H9 (cell line): ENCODE results near the gene IL3. TPM values are rescaled to one million over a fixed set of nuclear protein-coding genes. Genes with fewer than 3 reads are reported as not detected.

ENCODE experiments used
- DNase-seq: peaks from one replicate; pipeline ENCODE4 v3.0.0-alpha.2; 2017
- H2AFZ ChIP-seq: one replicate; pipeline ENCODE4 v1.6.1; 2013; ENCODE audit warnings: mild to moderate bottlenecking, low read length, control low read depth, moderate library complexity
- H2AK5ac ChIP-seq: 2 replicates; pipeline ENCODE4 v1.6.1; 2013; ENCODE audit warnings: low read length, control low read depth, mixed read lengths; ENCODE audit not compliant: insufficient read length
- H2BK120ac ChIP-seq: one replicate; pipeline ENCODE4 v1.6.1; 2013; ENCODE audit warnings: low read depth, mild to moderate bottlenecking, low read length, control low read depth, inconsistent platforms; ENCODE audit not compliant: poor library complexity, severe bottlenecking
- H2BK12ac ChIP-seq: 2 replicates; pipeline ENCODE4 v1.6.1; 2013; ENCODE audit warnings: low read length, control low read depth, mixed read lengths, low read depth; ENCODE audit not compliant: insufficient read length
- H2BK15ac ChIP-seq: 2 replicates; pipeline ENCODE4 v1.6.1; 2013; ENCODE audit warnings: low read depth, low read length, control low read depth
- H2BK20ac ChIP-seq: one replicate; pipeline ENCODE4 v1.6.1; 2013; ENCODE audit warnings: low read depth, mild to moderate bottlenecking, low read length, control low read depth, inconsistent platforms; ENCODE audit not compliant: poor library complexity, severe bottlenecking
- H2BK5ac ChIP-seq: 2 replicates; pipeline ENCODE4 v1.6.1; 2013; ENCODE audit warnings: low read length, control low read depth, mixed read lengths; ENCODE audit not compliant: insufficient read length
- H3K14ac ChIP-seq: 2 replicates; pipeline ENCODE4 v1.6.1; 2013; ENCODE audit warnings: low read length, control low read depth; ENCODE audit not compliant: insufficient read depth
- H3K18ac ChIP-seq: 2 replicates; pipeline ENCODE4 v1.6.1; 2013; ENCODE audit warnings: low read depth, mild to moderate bottlenecking, mixed read lengths, low read length, control low read depth; ENCODE audit not compliant: insufficient read length
- H3K23ac ChIP-seq: 2 replicates; pipeline ENCODE4 v1.6.1; 2013; ENCODE audit warnings: low read length, control low read depth, mixed read lengths, low read depth; ENCODE audit not compliant: insufficient read length
- H3K23me2 ChIP-seq: 2 replicates; pipeline ENCODE4 v1.6.1; 2013; ENCODE audit warnings: low read depth, mild to moderate bottlenecking, mixed read lengths, low read length, control low read depth; ENCODE audit not compliant: insufficient read length, poor library complexity, severe bottlenecking
- H3K27ac ChIP-seq: 2 replicates; pipeline ENCODE4 v1.5.1; 2013; ENCODE audit warnings: low read length, control low read depth, mixed read lengths, low read depth; ENCODE audit not compliant: insufficient read length
- H3K27me3 ChIP-seq: 2 replicates; pipeline ENCODE4 v1.6.1; 2013; ENCODE audit warnings: low read length, control low read depth, inconsistent platforms; ENCODE audit not compliant: insufficient read depth
- H3K4ac ChIP-seq: 2 replicates; pipeline ENCODE4 v1.6.1; 2013; ENCODE audit warnings: low read depth, mild to moderate bottlenecking, control low read depth, inconsistent platforms, low read length, moderate library complexity
- H3K4me1 ChIP-seq: 2 replicates; pipeline ENCODE4 v1.6.1; 2013; ENCODE audit warnings: low read length, control low read depth, inconsistent platforms; ENCODE audit not compliant: insufficient read depth
- H3K4me2 ChIP-seq: 2 replicates; pipeline ENCODE4 v1.6.1; 2013; ENCODE audit warnings: low read length, control low read depth, mixed read lengths; ENCODE audit not compliant: insufficient read length, insufficient read depth
- H3K56ac ChIP-seq: 2 replicates; pipeline ENCODE4 v1.6.1; 2013; ENCODE audit warnings: low read depth, mild to moderate bottlenecking, mixed read lengths, low read length, control low read depth; ENCODE audit not compliant: insufficient read length
- H3K79me1 ChIP-seq: 2 replicates; pipeline ENCODE4 v1.6.1; 2013; ENCODE audit warnings: low read depth, mild to moderate bottlenecking, moderate library complexity, low read length, control low read depth, inconsistent platforms; ENCODE audit not compliant: insufficient read depth, poor library complexity, severe bottlenecking
- H3K79me2 ChIP-seq: 2 replicates; pipeline ENCODE4 v1.6.1; 2013; ENCODE audit warnings: low read length, control low read depth, inconsistent platforms; ENCODE audit not compliant: insufficient read depth
- H3K9ac ChIP-seq: 2 replicates; pipeline ENCODE4 v1.6.1; 2013; ENCODE audit warnings: low read length, control low read depth, mixed read lengths; ENCODE audit not compliant: insufficient read length; ENCODE audit errors: extremely low read depth
- H3K9me3 ChIP-seq: one replicate; pipeline ENCODE4 v1.6.1; 2013; ENCODE audit warnings: low read depth, low read length, inconsistent platforms; ENCODE audit not compliant: control insufficient read depth
- H3T11ph ChIP-seq: one replicate; pipeline ENCODE4 v1.6.1; 2013; ENCODE audit warnings: mild to moderate bottlenecking, low read length, control low read depth, inconsistent platforms
- H4K20me1 ChIP-seq: one replicate; pipeline ENCODE4 v1.6.1; 2013; ENCODE audit not compliant: control insufficient read depth, insufficient read length, insufficient read depth
- H4K5ac ChIP-seq: 2 replicates; pipeline ENCODE4 v1.6.1; 2013; ENCODE audit warnings: low read depth, mild to moderate bottlenecking, mixed read lengths, low read length, control low read depth; ENCODE audit not compliant: insufficient read length
- H4K8ac ChIP-seq: replicated peaks from 2 replicates; pipeline ENCODE4 v1.6.1; 2013; ENCODE audit warnings: low read length, control low read depth, mixed read lengths, low read depth; ENCODE audit not compliant: insufficient read length
- H4K91ac ChIP-seq: 2 replicates; pipeline ENCODE4 v1.6.1; 2013; ENCODE audit warnings: low read depth, mild to moderate bottlenecking, moderate library complexity, mixed read lengths, low read length, control low read depth; ENCODE audit not compliant: insufficient read length
- H3K27ac Mint-ChIP-seq, 3 experiments: 2 replicates in 2 of 3; 3 replicates in 1 of 3; pipeline ENCODE4 v1.8.0; 2020 to 2021; ENCODE audit warnings: mixed read lengths in 3 of 3, mild to moderate bottlenecking in 1 of 3, moderate library complexity in 1 of 3
- H3K27me3 Mint-ChIP-seq: 2 replicates; pipeline ENCODE4 v1.8.0; 2021; ENCODE audit warnings: low read depth, mild to moderate bottlenecking, moderate library complexity, mixed read lengths
- H3K36me3 Mint-ChIP-seq, 3 experiments: 2 replicates in 2 of 3; 3 replicates in 1 of 3; pipeline ENCODE4 v1.8.0; 2020 to 2021; ENCODE audit warnings: low read depth in 3 of 3, mixed read lengths in 3 of 3; ENCODE audit not compliant: insufficient read depth in 1 of 3
- H3K4me1 Mint-ChIP-seq, 2 experiments: 2 replicates each; pipeline ENCODE4 v1.8.0; 2020; ENCODE audit warnings: mixed read lengths in 2 of 2
- H3K4me3 Mint-ChIP-seq, 2 experiments: 2 replicates in 1 of 2; 3 replicates in 1 of 2; pipeline ENCODE4 v1.8.0; 2020 to 2021; ENCODE audit warnings: mild to moderate bottlenecking in 2 of 2, mixed read lengths in 2 of 2, moderate library complexity in 1 of 2
- H3K9me3 Mint-ChIP-seq, 2 experiments: 2 replicates in 1 of 2; 3 replicates in 1 of 2; pipeline ENCODE4 v1.8.0; 2020; ENCODE audit warnings: mild to moderate bottlenecking in 2 of 2, mixed read lengths in 2 of 2, moderate library complexity in 1 of 2
- CTCF ChIP-seq: fragments of 200-600 bp; sonication (generic); conservative IDR thresholded peaks from 3 replicates; pipeline ENCODE4 v1.8.0; 2021; ENCODE audit warnings: antibody characterized with exemption, mild to moderate bottlenecking
- WGBS: extraction: QIAGEN DNeasy Blood & Tissue Kit; methylation state at CpG from one replicate; pipeline ENCODE4 v1.1.7; 2013; ENCODE audit warnings: missing lambda C conversion rate, low lambda C conversion rate, mixed read lengths; ENCODE audit not compliant: insufficient read length; ENCODE audit errors: extremely low coverage; 5-methylcytosine and 5-hydroxymethylcytosine counted together
- total RNA-seq: library from RNA; stranded (reverse); gene quantifications from 2 replicates; pipeline ENCODE4 v1.2.1, GENCODE V29; 2021

The IL3 gene
- total RNA-seq, 1 experiment from 2014 or later, result not detected

- no peak overlapping the region for H2BK120ac ChIP-seq
- H3K27me3 Mint-ChIP-seq, result no peaks in the 10 kb centered on the region; the same call in none of the 2 replicates
- H3K4me1 Mint-ChIP-seq, result peaks cover 3 to 6% of the 10 kb centered on the region in 2 experiments; a peak in 3 of 4 replicates
- H3K23ac ChIP-seq, result no peak overlapping the region
- no peak overlapping the region for H4K91ac ChIP-seq
- H3K4ac ChIP-seq, result no peak overlapping the region
- no peak overlapping the region for H2BK15ac ChIP-seq
- no peak overlapping the region for H2BK20ac ChIP-seq
- no peak overlapping the region for H3T11ph ChIP-seq
- H2AFZ ChIP-seq, result no peak overlapping the region
- no peaks in the 10 kb centered on the region for H3K27me3 ChIP-seq
- H2BK5ac ChIP-seq, result no peak overlapping the region
- H3K36me3 Mint-ChIP-seq, result no peaks in the 10 kb centered on the region
- no peaks in the 10 kb centered on the region for H3K9me3 ChIP-seq
- no peaks in the 10 kb centered on the region for H3K79me2 ChIP-seq
- H3K4me1 ChIP-seq, result no peaks in the 10 kb centered on the region
- no peak overlapping the region for H3K27ac Mint-ChIP-seq
- no CpG with 5 or more reads among the region's 3 CpGs for WGBS
- no peaks in the 10 kb centered on the region; a peak in 1 of 5 replicates for H3K9me3 Mint-ChIP-seq
- no peak overlapping the region for H4K8ac ChIP-seq
- no peak for TF ChIP-seq CTCF
- H2BK12ac ChIP-seq, result no peak overlapping the region
- no peaks in the 10 kb centered on the region for H3K23me2 ChIP-seq
- H3K27ac ChIP-seq, result no peak overlapping the region
- DNase-seq, result no peak
- no peak overlapping the region for H3K4me3 Mint-ChIP-seq
- H3K79me1 ChIP-seq, result no peaks in the 10 kb centered on the region
- H2AK5ac ChIP-seq, result no peak overlapping the region
- H3K9ac ChIP-seq, result no peak overlapping the region
- H3K4me2 ChIP-seq, result no peak overlapping the region
- no peak overlapping the region for H3K18ac ChIP-seq
- no peak overlapping the region for H3K14ac ChIP-seq
- no peaks in the 10 kb centered on the region for H4K20me1 ChIP-seq
- H3K56ac ChIP-seq, result no peak overlapping the region
- no peak overlapping the region for H4K5ac ChIP-seq
Measured at GRCh38 chr5:132069994-132070393, 9.5 kb downstream of the IL3 start.
